H1 (cell line): Measurements from ENCODE around the gene NR1I3. TPM values are rescaled to one million over a fixed set of nuclear protein-coding genes. Genes with fewer than 3 reads are reported as not detected.

Experiments used
- FOSL1 ChIP-seq: IDR thresholded peaks from 2 replicates; pipeline ENCODE4 v1.6.1; 2011; ENCODE audit warnings: mild to moderate bottlenecking, low read depth, low read length, moderate library complexity; ENCODE audit not compliant: insufficient read depth
- GTF2F1 ChIP-seq: IDR thresholded peaks from 2 replicates; pipeline ENCODE4 v1.6.1; 2012; ENCODE audit warnings: low read depth, low read length, improper control_type of control experiment, borderline replicate concordance
- HDAC2 ChIP-seq, 2 experiments: fragments of 300-600 bp in 1 of 2; sonication (generic) in 1 of 2; IDR thresholded peaks; 2 replicates each; pipeline ENCODE4 v1.6.1; 2011 to 2012; ENCODE audit warnings: low read depth in 2 of 2, low read length in 2 of 2, mild to moderate bottlenecking in 2 of 2, moderate library complexity in 2 of 2, borderline replicate concordance in 1 of 2, inconsistent platforms in 1 of 2
- SIN3A ChIP-seq, 2 experiments: IDR thresholded peaks in 1 of 2; conservative IDR thresholded peaks in 1 of 2; 2 replicates each; pipeline ENCODE4 v1.6.1; 2011 to 2012; ENCODE audit warnings: low read length in 2 of 2, improper control_type of control experiment in 1 of 2, low read depth in 1 of 2, mild to moderate bottlenecking in 1 of 2
- SIX5 ChIP-seq: IDR thresholded peaks from 2 replicates; pipeline ENCODE4 v1.6.1; 2011; ENCODE audit warnings: mild to moderate bottlenecking, low read depth, low read length
- polyA plus RNA-seq, 7 experiments: library from polyadenylated mRNA; depleted of rRNA in 3 of 7; stranded (reverse) in 5 of 7; unstranded in 2 of 7; fragments of >200 nt in 5 of 7; fragments of 200-250 nt in 2 of 7; gene quantifications; 1 replicate in 5 of 7; 2 replicates in 1 of 7; 4 replicates in 1 of 7; pipeline versions ENCODE4 v1.2.1 to v1.2.3, GENCODE V29; 2011 to 2013; ENCODE audit warnings: missing spikeins in 2 of 7, mixed read lengths in 2 of 7
- total RNA-seq: library from RNA; stranded (reverse); fragmentation: NEBNext Ultra II Directional; extraction: Animal tissue kit (Norgen Biotek cat#: 25700); gene quantifications from 2 replicates; pipeline ENCODE4 v1.2.1, GENCODE V29; 2021
- TF ChIP-seq, protein P1 (sequence below): IDR thresholded peaks from 2 replicates; pipeline ENCODE4 v1.6.1; 2012; ENCODE audit warnings: inconsistent platforms
- TF ChIP-seq, protein P2 (sequence below), 3 experiments: IDR thresholded peaks; 1 replicate in 2 of 3; 2 replicates in 1 of 3; pipeline versions ENCODE4 v1.5.1 to v1.6.1; 2011; ENCODE audit warnings: low read length in 3 of 3, mild to moderate bottlenecking in 3 of 3, inconsistent platforms in 2 of 3, low read depth in 1 of 3, moderate library complexity in 1 of 3; ENCODE audit not compliant: insufficient read depth in 1 of 3; ENCODE audit errors: control extremely low read depth in 1 of 3

Gene NR1I3
- total and polyA plus RNA-seq, 2 of the 8 experiments (the other 6 are each of a cell fraction or from before 2014, with no cell fraction given), result not detected

DNA sequence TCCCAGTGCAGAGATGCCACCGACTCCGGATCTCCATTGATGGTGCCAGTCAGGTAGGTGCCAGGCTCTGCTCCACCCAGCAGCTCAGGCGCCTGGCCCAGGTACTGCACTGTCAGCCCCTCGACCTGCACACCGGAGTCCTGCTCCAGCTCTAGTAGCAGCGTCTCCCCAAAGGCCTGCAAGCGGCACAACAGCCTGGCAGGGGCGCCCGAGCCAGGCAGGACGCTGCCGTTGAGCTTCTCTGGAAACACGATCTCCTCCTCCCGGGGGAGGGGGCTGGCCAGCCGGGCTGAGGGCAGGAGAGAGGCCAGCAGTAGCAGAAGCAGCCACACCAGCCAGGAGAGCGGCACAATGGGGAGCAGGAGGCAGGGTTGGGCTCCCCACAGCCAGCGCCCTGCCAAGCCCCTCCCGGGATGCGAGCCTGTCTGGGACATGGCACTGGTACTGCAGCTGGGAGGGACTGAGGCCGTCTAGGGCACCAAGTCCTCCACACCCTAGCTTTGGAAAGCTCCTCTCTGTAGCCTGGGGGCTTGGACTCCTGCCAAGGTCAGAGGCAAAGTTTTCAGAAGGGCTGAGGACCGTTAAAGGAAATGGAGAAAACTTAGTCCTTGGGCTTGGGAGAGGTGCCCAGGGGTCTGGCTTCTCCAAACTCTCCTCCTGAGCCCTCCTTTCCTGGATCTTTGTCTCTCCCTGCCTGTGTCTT is 39.7 kb downstream of the NR1I3 start (continued):
- TF ChIP-seq, protein P1, sequence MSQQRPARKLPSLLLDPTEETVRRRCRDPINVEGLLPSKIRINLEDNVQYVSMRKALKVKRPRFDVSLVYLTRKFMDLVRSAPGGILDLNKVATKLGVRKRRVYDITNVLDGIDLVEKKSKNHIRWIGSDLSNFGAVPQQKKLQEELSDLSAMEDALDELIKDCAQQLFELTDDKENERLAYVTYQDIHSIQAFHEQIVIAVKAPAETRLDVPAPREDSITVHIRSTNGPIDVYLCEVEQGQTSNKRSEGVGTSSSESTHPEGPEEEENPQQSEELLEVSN, result no peak
- TF ChIP-seq, protein P2, sequence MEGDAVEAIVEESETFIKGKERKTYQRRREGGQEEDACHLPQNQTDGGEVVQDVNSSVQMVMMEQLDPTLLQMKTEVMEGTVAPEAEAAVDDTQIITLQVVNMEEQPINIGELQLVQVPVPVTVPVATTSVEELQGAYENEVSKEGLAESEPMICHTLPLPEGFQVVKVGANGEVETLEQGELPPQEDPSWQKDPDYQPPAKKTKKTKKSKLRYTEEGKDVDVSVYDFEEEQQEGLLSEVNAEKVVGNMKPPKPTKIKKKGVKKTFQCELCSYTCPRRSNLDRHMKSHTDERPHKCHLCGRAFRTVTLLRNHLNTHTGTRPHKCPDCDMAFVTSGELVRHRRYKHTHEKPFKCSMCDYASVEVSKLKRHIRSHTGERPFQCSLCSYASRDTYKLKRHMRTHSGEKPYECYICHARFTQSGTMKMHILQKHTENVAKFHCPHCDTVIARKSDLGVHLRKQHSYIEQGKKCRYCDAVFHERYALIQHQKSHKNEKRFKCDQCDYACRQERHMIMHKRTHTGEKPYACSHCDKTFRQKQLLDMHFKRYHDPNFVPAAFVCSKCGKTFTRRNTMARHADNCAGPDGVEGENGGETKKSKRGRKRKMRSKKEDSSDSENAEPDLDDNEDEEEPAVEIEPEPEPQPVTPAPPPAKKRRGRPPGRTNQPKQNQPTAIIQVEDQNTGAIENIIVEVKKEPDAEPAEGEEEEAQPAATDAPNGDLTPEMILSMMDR (IDR thresholded peaks at IDR 0.05; ENCODE audit: control extremely low read depth in 1 of 3, insufficient read depth in 1 of 3, low read depth in 1 of 3, low read length in 3 of 3), result peak; percentile 35 to 46 (median 45)
- TF ChIP-seq HDAC2 (IDR thresholded peaks at IDR 0.05; ENCODE audit: borderline replicate concordance in 1 of 2, low read depth in 2 of 2, low read length in 2 of 2) (no peak), GTF2F1 (no peak), SIX5 (no peak), SIN3A (conservative IDR thresholded peaks at IDR 0.05 in 1 of 2, IDR thresholded peaks at IDR 0.05 in 1 of 2; ENCODE audit: low read depth in 1 of 2, low read length in 2 of 2) (peak in 1 of 2 experiments; percentile 32; a peak in 1 of 4 replicates), FOSL1 (no peak)
